ENCODE data around the gene OPN1SW.
A peak's percentile ranks its signal among the peaks of the same experiment; 100 is the strongest.

The OPN1SW gene

DNA sequence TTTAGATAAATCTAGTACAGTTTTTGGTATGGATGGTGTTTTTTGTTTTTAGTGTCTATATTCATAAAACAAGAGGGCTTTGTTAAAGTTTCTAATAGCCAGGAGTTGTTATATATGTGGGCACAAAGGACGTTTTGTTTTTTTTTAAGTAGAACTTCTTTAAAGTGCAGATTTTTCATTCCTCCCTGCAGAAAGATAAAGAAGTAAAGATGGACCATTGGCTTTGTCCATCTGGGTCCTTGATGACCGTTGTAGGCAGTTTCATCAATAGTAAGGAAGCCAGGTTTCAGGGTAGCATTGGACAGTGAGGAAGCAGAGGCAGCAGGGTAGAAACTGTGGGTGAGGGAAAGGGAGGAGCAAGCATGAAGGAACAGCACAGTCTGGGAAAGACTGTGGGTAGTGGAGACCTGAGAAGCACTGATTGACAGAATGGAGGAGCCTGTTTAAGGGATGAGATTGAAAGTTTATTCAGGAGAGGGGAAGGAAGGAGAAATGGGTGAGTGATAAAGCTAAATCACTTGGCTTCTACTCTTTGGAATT is 31.2 kb downstream of the OPN1SW start:
- H3K9me3 ChIP-seq (ENCODE audit: control insufficient read depth, low read length) = no peaks in the 10 kb centered on the region
- WGBS, 2 experiments = 85 to 91% methylated on average over 2 of the region's 2 CpGs
- H3K4me3 ChIP-seq (ENCODE audit: insufficient read depth, low read depth, low read length) = no peak overlapping the region
- H3K27me3 ChIP-seq (ENCODE audit: control insufficient read depth, insufficient read depth, low read length, poor library complexity, severe bottlenecking) = no peaks in the 10 kb centered on the region
- no peak overlapping the region for H3K27ac ChIP-seq (ENCODE audit: insufficient read depth, low read depth, low read length, poor library complexity, severe bottlenecking)
- peaks cover 17% of the 10 kb centered on the region for H3K36me3 ChIP-seq (ENCODE audit: control insufficient read depth, insufficient read depth, low read length)
- H3K4me1 ChIP-seq (ENCODE audit: control insufficient read depth, insufficient read depth, low read length) = peaks cover 5% of the 10 kb centered on the region

DNA sequence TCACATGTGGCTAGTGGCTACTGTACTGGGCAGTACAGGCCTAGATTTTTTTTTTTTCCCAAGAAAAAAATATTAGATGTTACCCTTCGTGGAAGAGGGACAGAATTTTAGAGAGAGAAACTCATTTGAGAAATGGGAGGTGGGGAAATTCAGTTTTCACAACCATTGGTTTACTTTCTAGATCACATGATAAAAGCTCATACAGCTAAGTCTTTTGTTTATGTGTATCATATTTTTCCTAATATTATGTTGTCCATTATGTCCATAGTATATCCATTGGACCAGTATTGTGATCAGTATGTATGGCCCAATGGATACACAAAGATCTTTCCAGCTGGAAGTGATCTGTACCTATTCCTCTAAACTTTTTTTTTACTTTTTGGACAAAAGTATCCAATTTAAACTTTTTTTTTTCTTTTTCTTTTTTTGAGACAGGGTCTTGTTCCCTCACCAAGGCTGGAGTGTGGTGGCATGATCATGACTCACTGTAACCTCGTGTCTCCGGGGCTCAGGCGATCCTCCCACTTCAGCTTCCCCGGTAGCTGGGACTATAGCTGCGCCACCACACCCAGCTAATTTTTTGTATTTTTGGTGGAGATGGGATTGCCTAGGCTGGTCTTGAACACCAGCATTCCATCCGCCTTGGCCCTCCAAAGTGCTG is 32.4 kb downstream of the OPN1SW start:
- no peaks in the 10 kb centered on the region for H3K27me3 ChIP-seq (ENCODE audit: control insufficient read depth, insufficient read depth, low read length, poor library complexity, severe bottlenecking)
- no peak overlapping the region for H3K4me3 ChIP-seq (ENCODE audit: insufficient read depth, low read depth, low read length)
- peaks cover 5% of the 10 kb centered on the region for H3K4me1 ChIP-seq (ENCODE audit: control insufficient read depth, insufficient read depth, low read length)
- H3K27ac ChIP-seq (ENCODE audit: insufficient read depth, low read depth, low read length, poor library complexity, severe bottlenecking) = no peak overlapping the region
- H3K9me3 ChIP-seq (ENCODE audit: control insufficient read depth, low read length) = no peaks in the 10 kb centered on the region
- 94 to 97% methylated on average over 7 of the region's 7 CpGs for WGBS, 2 experiments
- H3K36me3 ChIP-seq (ENCODE audit: control insufficient read depth, insufficient read depth, low read length) = peaks cover 7% of the 10 kb centered on the region

DNA sequence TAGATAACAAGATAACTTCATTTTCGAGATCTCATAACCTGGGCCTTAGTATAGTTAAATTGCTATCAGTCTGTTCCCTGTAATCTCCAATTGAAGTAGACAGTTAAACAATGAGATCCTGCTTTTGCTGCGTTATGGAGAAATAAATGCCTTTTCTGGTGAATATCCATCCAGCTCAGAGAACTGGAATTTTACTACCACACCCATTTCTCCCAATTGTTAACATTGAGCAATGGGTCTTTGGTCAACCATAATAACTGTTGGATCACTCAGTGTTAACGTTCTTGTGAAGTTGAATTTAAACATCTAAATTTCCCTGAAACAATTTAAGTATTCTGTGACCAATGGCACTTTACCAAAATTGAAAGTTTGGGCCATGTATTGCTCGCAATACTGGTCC is 33.4 kb downstream of the OPN1SW start:
- Histone ChIP-seq H3K27ac (ENCODE audit: insufficient read depth, low read depth, low read length, poor library complexity, severe bottlenecking) (no peak overlapping the region), H3K4me3 (ENCODE audit: insufficient read depth, low read depth, low read length) (no peak overlapping the region), H3K36me3 (ENCODE audit: control insufficient read depth, insufficient read depth, low read length) (no peaks in the 10 kb centered on the region), H3K4me1 (ENCODE audit: control insufficient read depth, insufficient read depth, low read length) (peaks cover 5% of the 10 kb centered on the region), H3K27me3 (ENCODE audit: control insufficient read depth, insufficient read depth, low read length, poor library complexity, severe bottlenecking) (no peaks in the 10 kb centered on the region), H3K9me3 (ENCODE audit: control insufficient read depth, low read length) (no peaks in the 10 kb centered on the region)
- 94% methylated on average over 4 of the region's 4 CpGs for WGBS, 2 experiments

DNA sequence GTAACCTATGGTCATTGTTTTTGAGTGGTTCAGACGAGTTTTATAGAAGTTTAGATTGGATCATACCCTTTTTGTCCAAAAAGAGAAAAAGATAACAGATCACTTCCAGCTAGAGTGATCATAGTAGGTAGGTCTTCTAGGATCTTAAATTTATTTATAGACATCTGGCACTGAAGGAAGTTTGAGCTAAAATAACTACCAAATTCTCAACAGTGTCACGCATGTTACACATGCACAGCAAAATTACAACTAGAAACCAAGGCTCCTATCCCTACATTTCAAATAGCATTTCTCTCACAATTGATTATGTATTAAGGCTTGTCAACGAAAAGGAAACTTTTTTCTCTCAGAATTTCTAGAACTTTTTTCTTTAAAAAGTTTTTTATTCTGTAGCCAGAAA is 34.1 kb downstream of the OPN1SW start:
- no peak overlapping the region for H3K27ac ChIP-seq (ENCODE audit: insufficient read depth, low read depth, low read length, poor library complexity, severe bottlenecking)
- H3K36me3 ChIP-seq (ENCODE audit: control insufficient read depth, insufficient read depth, low read length) = no peaks in the 10 kb centered on the region
- no peaks in the 10 kb centered on the region for H3K27me3 ChIP-seq (ENCODE audit: control insufficient read depth, insufficient read depth, low read length, poor library complexity, severe bottlenecking)
- no peak overlapping the region for H3K4me3 ChIP-seq (ENCODE audit: insufficient read depth, low read depth, low read length)
- 92 to 99% methylated on average over 2 to 3 of the region's 3 CpGs for WGBS, 2 experiments
- H3K4me1 ChIP-seq (ENCODE audit: control insufficient read depth, insufficient read depth, low read length) = peaks cover 5% of the 10 kb centered on the region
- no peaks in the 10 kb centered on the region for H3K9me3 ChIP-seq (ENCODE audit: control insufficient read depth, low read length)

DNA sequence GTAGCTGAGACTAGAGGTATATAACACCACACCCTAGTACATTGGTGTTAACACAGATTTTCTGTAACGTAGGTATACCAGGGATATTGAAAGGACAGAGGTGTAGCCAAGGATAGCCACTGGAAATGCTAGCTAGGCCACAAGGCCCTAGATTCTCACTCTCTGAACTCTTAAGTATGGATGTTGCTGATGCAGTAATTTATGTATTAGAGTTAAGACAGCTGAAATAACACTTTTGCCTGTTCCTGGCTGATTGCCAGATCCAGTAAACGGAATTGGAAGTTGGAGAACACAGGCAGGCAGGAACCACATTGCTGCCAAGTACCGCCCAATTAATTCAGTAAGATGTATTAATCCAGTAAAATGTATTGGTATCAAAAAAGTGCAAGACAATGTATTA is 34.6 kb downstream of the OPN1SW start:
- Histone ChIP-seq H3K4me1 (ENCODE audit: control insufficient read depth, insufficient read depth, low read length) (peaks cover 5% of the 10 kb centered on the region), H3K4me3 (ENCODE audit: insufficient read depth, low read depth, low read length) (no peak overlapping the region), H3K27ac (ENCODE audit: insufficient read depth, low read depth, low read length, poor library complexity, severe bottlenecking) (no peak overlapping the region), H3K27me3 (ENCODE audit: control insufficient read depth, insufficient read depth, low read length, poor library complexity, severe bottlenecking) (no peaks in the 10 kb centered on the region), H3K9me3 (ENCODE audit: control insufficient read depth, low read length) (no peaks in the 10 kb centered on the region), H3K36me3 (ENCODE audit: control insufficient read depth, insufficient read depth, low read length) (no peaks in the 10 kb centered on the region)
- WGBS, 2 experiments = 92 to 99% methylated on average over 3 of the region's 3 CpGs

DNA sequence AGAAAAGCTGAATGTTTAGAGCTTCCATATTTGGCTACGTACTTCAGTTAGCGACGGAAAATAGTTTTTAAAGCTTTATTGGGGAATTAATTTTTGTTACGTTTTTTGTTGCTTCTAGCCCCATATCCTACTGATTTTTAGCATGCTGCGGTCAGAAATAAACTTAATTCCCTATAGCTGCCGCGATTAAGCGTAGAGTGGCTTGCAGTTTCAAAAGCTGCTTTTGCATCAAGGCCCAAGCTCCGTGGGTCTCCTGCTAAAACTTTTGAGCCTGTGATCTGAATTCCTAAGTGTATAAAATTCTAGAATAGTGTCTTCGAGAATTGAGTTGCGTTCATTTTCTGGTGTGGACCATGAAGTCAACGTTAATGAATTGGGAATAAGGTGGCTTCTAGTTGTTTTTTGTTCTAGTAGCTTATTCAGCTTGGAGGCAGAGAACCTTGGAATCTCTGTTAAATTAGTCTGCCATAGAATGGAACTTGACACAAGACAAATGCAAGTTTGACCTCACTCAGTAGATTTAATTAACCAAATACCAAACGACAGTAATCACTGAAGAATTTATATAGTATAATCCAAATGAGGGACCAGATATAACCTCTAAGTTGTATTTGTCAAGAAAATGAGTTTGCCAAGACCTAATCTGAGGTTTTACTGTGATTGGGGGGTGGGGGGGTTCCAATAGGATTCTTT is 35.5 kb downstream of the OPN1SW start:
- WGBS, 2 experiments = 12 to 16% methylated on average over 12 to 13 of the region's 13 CpGs
- H3K27me3 ChIP-seq (ENCODE audit: control insufficient read depth, insufficient read depth, low read length, poor library complexity, severe bottlenecking) = no peaks in the 10 kb centered on the region
- no peaks in the 10 kb centered on the region for H3K36me3 ChIP-seq (ENCODE audit: control insufficient read depth, insufficient read depth, low read length)
- peak overlapping the region; percentile 74 for H3K4me3 ChIP-seq (ENCODE audit: insufficient read depth, low read depth, low read length)
- no peaks in the 10 kb centered on the region for H3K9me3 ChIP-seq (ENCODE audit: control insufficient read depth, low read length)
- H3K4me1 ChIP-seq (ENCODE audit: control insufficient read depth, insufficient read depth, low read length) = peaks cover 5% of the 10 kb centered on the region
- peak overlapping the region; percentile 57 for H3K27ac ChIP-seq (ENCODE audit: insufficient read depth, low read depth, low read length, poor library complexity, severe bottlenecking)

DNA sequence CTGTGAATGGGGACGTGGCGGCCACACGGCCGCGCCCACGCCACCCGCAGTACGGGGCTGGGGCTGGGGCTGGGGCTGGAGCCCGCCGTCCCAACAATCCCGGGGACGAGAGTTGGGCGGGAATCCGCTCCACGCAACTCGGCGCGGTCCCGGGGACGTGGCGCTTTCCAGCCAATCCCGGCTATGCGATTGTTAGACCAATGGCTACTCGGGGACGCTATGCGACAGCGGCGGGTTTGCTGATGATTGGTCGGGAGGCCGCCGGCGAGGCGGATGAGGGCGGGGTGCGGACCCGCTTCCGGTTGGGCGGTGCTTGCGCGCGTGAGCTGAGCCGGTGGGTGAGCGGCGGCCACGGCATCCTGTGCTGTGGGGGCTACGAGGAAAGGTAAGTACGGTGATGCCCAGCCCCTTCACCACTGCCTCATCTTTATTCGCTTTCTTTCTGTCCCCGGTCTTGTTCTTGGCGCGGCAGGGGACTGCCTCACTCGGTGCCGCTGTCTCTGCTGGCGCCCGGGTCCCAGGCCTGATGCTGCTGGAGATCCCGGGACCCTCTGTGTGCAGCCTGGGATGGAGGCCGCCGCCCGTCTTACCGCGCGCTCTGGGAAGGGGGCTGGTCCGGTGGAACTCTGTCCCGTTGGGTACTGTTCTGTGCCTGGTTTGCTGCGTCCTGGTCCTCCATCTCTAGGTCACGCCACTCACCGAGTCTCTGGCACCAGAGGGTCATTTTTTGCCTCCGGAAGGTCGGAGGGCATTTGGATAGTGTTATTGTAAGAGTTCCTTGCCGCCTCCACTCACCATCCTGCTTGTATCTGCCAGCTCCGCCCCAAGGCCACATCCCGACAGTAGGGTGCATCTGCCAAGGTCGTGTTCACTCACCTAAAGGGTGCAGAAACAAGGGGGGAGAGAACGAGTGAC is 36.3 kb downstream of the OPN1SW start, which contains the start of gene CALU:
Gene CALU (plus strand): TSS at position 312 of the 915 bp plus-strand sequence. CDS start 9,225 bp downstream, outside the sequence.
- Histone ChIP-seq H3K9me3 (ENCODE audit: control insufficient read depth, low read length) (no peaks in the 10 kb centered on the region), H3K4me3 (ENCODE audit: insufficient read depth, low read depth, low read length) (peak within 1 kb of the TSS; percentile 74), H3K27me3 (ENCODE audit: control insufficient read depth, insufficient read depth, low read length, poor library complexity, severe bottlenecking) (no peaks in the 10 kb centered on the region), H3K27ac (ENCODE audit: insufficient read depth, low read depth, low read length, poor library complexity, severe bottlenecking) (peak within 1 kb of the TSS; percentile 57), H3K36me3 (ENCODE audit: control insufficient read depth, insufficient read depth, low read length) (no peaks in the 10 kb centered on the region), H3K4me1 (ENCODE audit: control insufficient read depth, insufficient read depth, low read length) (peaks cover 5% of the 10 kb centered on the region)
- 0% methylated on average over 74 of the region's 74 CpGs for WGBS, 2 experiments

DNA sequence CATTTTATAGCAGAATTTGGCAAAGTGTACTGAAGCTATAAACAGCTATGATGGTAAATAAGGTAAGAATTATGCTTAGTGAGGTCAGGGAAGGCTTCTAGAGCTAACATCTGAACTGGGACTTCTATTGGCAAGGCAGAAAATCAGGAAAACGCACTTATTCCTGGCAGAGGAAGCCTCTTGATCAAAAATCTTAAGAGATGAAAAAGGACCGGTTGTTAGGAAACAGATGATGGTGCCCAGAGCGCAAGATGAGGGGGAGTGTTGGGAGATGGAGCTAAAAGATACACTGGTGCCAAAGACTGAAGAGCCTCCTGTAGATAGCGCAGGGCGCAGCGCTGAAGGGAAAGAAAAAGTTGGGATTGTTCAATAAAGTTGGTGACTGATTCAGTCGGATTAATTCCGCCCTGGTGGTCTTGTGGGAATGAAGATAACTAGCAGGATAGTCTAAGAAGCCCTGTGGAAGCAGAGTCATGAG is 37.0 kb downstream of the OPN1SW start:
- 23 to 27% methylated on average over 8 of the region's 8 CpGs for WGBS, 2 experiments
- H3K27ac ChIP-seq (ENCODE audit: insufficient read depth, low read depth, low read length, poor library complexity, severe bottlenecking) = peak overlapping the region; percentile 47
- H3K4me3 ChIP-seq (ENCODE audit: insufficient read depth, low read depth, low read length) = peak overlapping the region; percentile 74
- H3K27me3 ChIP-seq (ENCODE audit: control insufficient read depth, insufficient read depth, low read length, poor library complexity, severe bottlenecking) = no peaks in the 10 kb centered on the region
- peaks cover 5% of the 10 kb centered on the region for H3K4me1 ChIP-seq (ENCODE audit: control insufficient read depth, insufficient read depth, low read length)
- H3K9me3 ChIP-seq (ENCODE audit: control insufficient read depth, low read length) = no peaks in the 10 kb centered on the region
- no peaks in the 10 kb centered on the region for H3K36me3 ChIP-seq (ENCODE audit: control insufficient read depth, insufficient read depth, low read length)

DNA sequence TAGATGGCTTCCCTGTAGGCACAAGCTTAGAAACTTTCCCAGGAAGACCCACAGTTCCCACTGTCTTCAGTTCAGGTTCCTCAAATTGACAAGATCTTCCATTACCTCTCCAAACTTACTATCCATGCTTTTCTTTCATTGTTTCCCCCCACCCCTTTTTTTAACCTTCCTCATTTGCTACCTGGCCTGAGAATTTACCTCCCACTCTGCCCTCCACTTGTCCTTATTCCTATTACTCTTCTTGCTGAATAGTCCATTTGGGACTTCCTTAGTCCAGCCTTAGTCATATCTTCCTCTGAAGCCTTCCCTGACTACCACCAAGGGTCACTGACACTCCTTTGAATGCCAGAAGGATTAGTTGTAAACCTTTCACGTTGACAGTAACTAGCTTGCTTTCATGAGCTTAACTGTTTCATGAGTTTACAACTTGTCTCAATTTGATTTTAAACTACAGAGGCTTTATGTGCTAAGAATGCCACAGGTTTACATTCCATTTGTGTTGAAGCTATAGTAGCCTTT is 37.7 kb downstream of the OPN1SW start:
- WGBS, 2 experiments = 52 to 61% methylated on average over 1 of the region's 1 CpG
- Histone ChIP-seq H3K4me3 (ENCODE audit: insufficient read depth, low read depth, low read length) (no peak overlapping the region), H3K9me3 (ENCODE audit: control insufficient read depth, low read length) (no peaks in the 10 kb centered on the region), H3K27ac (ENCODE audit: insufficient read depth, low read depth, low read length, poor library complexity, severe bottlenecking) (no peak overlapping the region), H3K4me1 (ENCODE audit: control insufficient read depth, insufficient read depth, low read length) (peaks cover 5% of the 10 kb centered on the region), H3K36me3 (ENCODE audit: control insufficient read depth, insufficient read depth, low read length) (no peaks in the 10 kb centered on the region), H3K27me3 (ENCODE audit: control insufficient read depth, insufficient read depth, low read length, poor library complexity, severe bottlenecking) (no peaks in the 10 kb centered on the region)
